ENCODE measurements around the gene KBTBD6.
"Not testable (repeated sequence)": the region's sequence is repeated elsewhere in the genome, so short reads cannot be mapped to it uniquely, and the experiment has no call there.

KBTBD6 gene

DNA sequence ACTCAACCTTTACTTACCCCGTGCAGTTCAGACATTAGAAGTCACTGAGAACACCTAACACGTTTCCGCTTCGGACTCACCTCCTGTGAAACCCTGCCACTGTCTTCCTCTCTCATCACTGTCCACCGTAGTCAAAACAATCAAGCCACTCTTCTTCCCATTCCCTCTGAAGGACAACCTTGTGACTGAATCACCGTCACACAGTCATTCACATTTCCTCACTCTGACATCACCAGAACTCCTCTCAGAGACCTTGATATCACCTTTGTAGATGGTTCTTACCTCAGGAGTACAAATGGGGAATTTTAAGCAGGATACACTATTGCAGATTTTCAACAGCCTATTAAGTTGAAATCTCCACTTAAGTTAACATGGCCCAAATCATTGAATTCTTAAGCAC lies 1.3 kb upstream of the KBTBD6 start:
- no peak for DNase-seq (ENCODE audit: low read depth)

- not testable (repeated sequence) for DNase-seq (ENCODE audit: low read depth)
These were observed 716 bp downstream of the KBTBD6 start for GRCh38 chr13:41131660-41132511.

GRCh38 chr13:41131189-41131588 lies 1.4 kb downstream of the KBTBD6 start:
- not testable (repeated sequence) for DNase-seq (ENCODE audit: low read depth)

GRCh38 chr13:41130356-41130755 lies 2.2 kb downstream of the KBTBD6 start:
- peak; percentile 10 for DNase-seq (ENCODE audit: low read depth)

DNA sequence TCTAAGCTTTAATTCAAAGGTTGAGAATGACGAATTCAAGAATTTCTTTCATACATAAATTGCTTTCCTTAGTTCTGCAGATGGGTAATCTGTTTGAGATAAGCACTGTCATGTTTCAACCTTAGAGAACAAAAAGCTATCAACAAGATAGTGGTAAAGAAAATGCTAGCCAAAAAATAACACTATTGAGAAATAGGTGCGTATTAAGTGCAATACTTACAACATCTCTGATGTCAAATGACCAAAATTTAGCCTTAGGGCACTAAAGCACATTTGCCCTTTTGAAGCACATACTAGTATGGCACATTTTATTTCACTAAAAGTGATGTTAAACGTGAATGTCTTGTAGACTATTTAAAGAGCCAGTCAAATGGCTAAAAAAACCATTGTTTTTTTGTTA lies 4.9 kb downstream of the KBTBD6 start:
- peak; percentile 52 for DNase-seq (ENCODE audit: low read depth)

GRCh38 chr13:41122838-41123237 lies 9.8 kb downstream of the KBTBD6 start:
- peak; percentile 23 for DNase-seq (ENCODE audit: low read depth)

GRCh38 chr13:41117869-41118268 lies 14.7 kb downstream of the KBTBD6 start:
- peak; percentile 21 for DNase-seq (ENCODE audit: low read depth)

- DNase-seq (ENCODE audit: low read depth), result peak; percentile 66
These were observed 21.1 kb downstream of the KBTBD6 start for GRCh38 chr13:41111454-41111853.

GRCh38 chr13:41107584-41108014 lies 25.0 kb downstream of the KBTBD6 start:
- no peak for DNase-seq (ENCODE audit: low read depth)

DNA sequence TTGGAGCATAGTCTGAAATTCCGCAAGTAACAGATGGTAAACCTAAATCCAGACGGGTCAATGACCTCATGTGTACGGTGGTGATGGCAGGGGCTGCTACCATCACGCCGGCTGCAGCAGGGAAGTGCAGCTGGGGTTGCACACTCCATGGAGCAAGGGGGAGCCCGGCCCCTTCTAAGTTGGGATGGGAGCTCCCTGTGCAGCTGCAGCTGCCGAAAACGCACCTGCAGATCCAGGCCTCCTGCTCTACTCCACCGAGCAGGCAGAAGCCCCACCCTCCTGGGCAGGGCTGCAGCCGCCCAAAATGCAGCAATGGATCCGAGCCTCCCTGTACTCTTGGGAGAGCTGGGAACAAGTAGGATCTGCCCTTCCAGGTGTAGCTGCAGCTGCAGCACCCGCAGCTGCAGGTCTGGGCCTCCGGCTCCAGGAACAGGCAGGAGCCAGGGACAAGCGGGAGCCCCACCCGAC lies 25.5 kb downstream of the KBTBD6 start:
- DNase-seq (ENCODE audit: low read depth), result no peak

GRCh38 chr13:41099986-41100385 lies 32.6 kb downstream of the KBTBD6 start:
- no peak for DNase-seq (ENCODE audit: low read depth)

GRCh38 chr13:41098761-41099160 lies 33.8 kb downstream of the KBTBD6 start:
- DNase-seq (ENCODE audit: low read depth), result no peak

DNA sequence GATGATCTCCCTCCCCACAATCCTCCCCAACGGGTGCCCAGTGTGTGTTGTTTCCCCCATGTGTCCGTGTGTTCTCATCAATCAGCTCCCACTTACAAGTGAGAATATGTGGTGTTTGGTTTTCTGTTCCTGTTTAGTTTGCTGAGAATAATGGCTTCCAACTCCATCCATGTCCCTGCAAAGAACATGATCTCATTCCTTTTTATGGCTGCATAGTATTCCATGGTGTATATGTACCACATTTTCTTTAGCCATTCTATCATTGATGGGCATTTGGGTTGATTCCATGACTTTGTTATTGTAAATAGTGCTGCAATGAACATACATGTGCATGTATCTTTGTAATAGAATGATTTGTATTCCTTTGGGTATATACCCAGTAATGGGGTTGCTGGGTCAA lies 36.9 kb downstream of the KBTBD6 start:
- not testable (repeated sequence) for DNase-seq (ENCODE audit: low read depth)

DNA sequence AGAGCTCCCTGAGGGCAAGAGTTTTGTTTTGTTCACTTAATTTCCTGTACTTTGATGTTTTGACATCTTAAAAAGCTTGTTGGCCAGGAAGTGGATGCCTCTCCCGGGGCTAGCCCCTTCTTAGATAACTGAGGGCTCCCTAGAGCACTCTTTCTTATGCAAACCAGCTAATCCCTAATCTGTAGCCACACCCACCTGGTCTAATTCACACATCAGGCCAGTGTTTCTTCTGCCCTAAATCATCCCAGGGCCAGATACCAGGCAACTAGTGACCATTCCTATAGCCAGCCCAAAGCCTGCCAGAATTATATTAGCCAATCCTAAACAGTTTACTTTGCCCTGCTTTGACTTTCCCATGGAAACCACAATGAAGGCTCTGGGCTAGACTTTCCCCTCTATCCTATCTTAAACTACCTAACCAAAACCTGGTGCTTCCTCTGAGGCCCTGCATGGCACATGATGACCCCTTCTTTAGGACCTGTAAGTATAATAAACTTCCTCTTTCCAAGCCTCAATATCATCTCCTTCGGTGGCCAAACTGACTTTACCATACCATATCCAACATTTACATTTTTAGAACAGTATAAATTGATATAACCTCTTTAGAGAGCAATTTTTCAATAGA lies 46.5 kb downstream of the KBTBD6 start:
- no peak for DNase-seq (ENCODE audit: low read depth)

DNA sequence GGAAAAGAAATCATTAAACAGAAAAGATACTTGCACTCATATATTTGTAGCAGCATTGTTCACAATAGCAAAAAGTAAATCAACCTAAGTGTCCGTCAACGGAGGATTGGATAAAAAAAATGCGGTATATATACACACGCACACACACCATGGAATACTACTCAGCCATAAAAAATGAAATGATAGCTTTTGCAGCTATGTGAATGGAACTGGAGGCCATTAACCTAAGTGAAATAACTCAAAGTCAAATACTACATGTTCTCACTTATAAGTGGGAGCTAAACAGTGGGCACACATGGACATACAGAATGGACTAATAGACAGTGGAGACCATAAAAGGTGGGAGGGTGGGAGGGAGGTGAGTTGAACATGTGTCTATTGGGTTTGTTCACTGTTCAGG lies 52.9 kb downstream of the KBTBD6 start:
- DNase-seq (ENCODE audit: low read depth), result no peak

All from amniotic epithelial cell (primary cell).